Stimulated activated CD4-positive, alpha-beta T cell treated with anti-CD3 and anti-CD28 coated beads, Interleukin-2, amount 100 ng/mL, for 4 hours (primary cell): ENCODE measurements around the gene SPATA32.

Experiments used
- DNase-seq: peaks from one replicate; pipeline ENCODE4 v3.0.0-alpha.2; 2020; ENCODE audit warnings: low read depth

SPATA32 gene

GRCh38 chr17:45246861-45247428 is 14.9 kb downstream of the SPATA32 start:
- DNase-seq, result no peak

- no peak for DNase-seq
Measured at GRCh38 chr17:45246338-45246737, 15.6 kb downstream of the SPATA32 start.

- no peak for DNase-seq
Measured at GRCh38 chr17:45244725-45245656, 16.9 kb downstream of the SPATA32 start.

GRCh38 chr17:45243750-45244149 is 18.1 kb downstream of the SPATA32 start:
- no peak for DNase-seq

GRCh38 chr17:45242029-45242414 is 19.9 kb downstream of the SPATA32 start:
- DNase-seq, result no peak

GRCh38 chr17:45241328-45242028 is 20.4 kb downstream of the SPATA32 start:
- no peak for DNase-seq

- DNase-seq, result no peak
Measured at GRCh38 chr17:45240905-45241327, 21.0 kb downstream of the SPATA32 start.

- DNase-seq, result no peak
Measured at GRCh38 chr17:45238155-45238774, 23.6 kb downstream of the SPATA32 start.

GRCh38 chr17:45237686-45238085 is 24.2 kb downstream of the SPATA32 start:
- DNase-seq, result no peak

- no peak for DNase-seq
Measured at GRCh38 chr17:45236282-45236606, 25.6 kb downstream of the SPATA32 start.

- peak; percentile 69 for DNase-seq
Measured at GRCh38 chr17:45235416-45236281, 26.2 kb downstream of the SPATA32 start.

- no peak for DNase-seq
Measured at GRCh38 chr17:45234641-45235415, 27.1 kb downstream of the SPATA32 start.

- DNase-seq, result no peak
Measured at GRCh38 chr17:45233423-45233924, 28.4 kb downstream of the SPATA32 start.

- DNase-seq, result no peak
Measured at GRCh38 chr17:45232514-45233422, 29.1 kb downstream of the SPATA32 start.

- no peak for DNase-seq
Measured at GRCh38 chr17:45231481-45232116, 30.3 kb downstream of the SPATA32 start.

- no peak for DNase-seq
Measured at GRCh38 chr17:45230787-45231480, 31.0 kb downstream of the SPATA32 start.

- DNase-seq, result no peak
Measured at GRCh38 chr17:45230410-45230786, 31.5 kb downstream of the SPATA32 start.

- DNase-seq, result no peak
Measured at GRCh38 chr17:45229681-45230409, 32.0 kb downstream of the SPATA32 start.
